GM12878 (cell line): ENCODE results near the gene UMAD1. TPM values are rescaled to one million over a fixed set of nuclear protein-coding genes. Genes with fewer than 3 reads are reported as not detected.

Experiments used
- ATAC-seq: fragments of 200-7000 bp; cut with Tn5 transposase; 3 replicates; pipeline ENCODE4 v1.9.1; 2020; ENCODE audit warnings: mild to moderate bottlenecking, moderate library complexity
- BruUV-seq: library from RNA; stranded (reverse); fragments of 400-500 nt; replicated peaks from 2 replicates; lab custom pipeline; 2021; lab: Mats Ljungman, UMichigan
- CTCF ChIA-PET: fragments of 300-600 bp; sonication (Branson Sonifier 250); formaldehyde crosslinking; extraction: SDS; loops from one replicate; lab custom pipeline; 2021; ENCODE audit warnings: inconsistent platforms; lab: Yijun Ruan, JAX
- POLR2A ChIA-PET: fragments of 350-600 bp; formaldehyde crosslinking; extraction: SDS; loops from one replicate; lab custom pipeline; 2021; ENCODE audit warnings: inconsistent platforms; lab: Charles Lee
- RAD21 ChIA-PET: fragments of 300-600 bp; sonication (Branson Sonifier 250); formaldehyde crosslinking; loops from one replicate; lab custom pipeline; 2023; ENCODE audit warnings: antibody characterized with exemption; ENCODE audit not compliant: unreplicated experiment; lab: Charles Lee
- SMC1A ChIA-PET: fragments of 300-600 bp; sonication (Branson Sonifier 250); formaldehyde crosslinking; loops from one replicate; lab custom pipeline; 2023; ENCODE audit not compliant: unreplicated experiment, uncharacterized antibody; lab: Charles Lee
- DNase-seq: peaks from one replicate; pipeline ENCODE4 v3.0.0-alpha.2; 2011; ENCODE audit warnings: low read depth, low spot score
- FAIRE-seq: peaks from 3 replicates; lab custom pipeline; 2011; peaks lifted over from hg19 to GRCh38; lab: Jason Lieb, UNC
- H2AFZ ChIP-seq: 2 replicates; pipeline ENCODE4 v1.6.0; 2011; ENCODE audit warnings: low read depth, low read length, control low read depth; ENCODE audit not compliant: control insufficient read depth
- H3K27ac ChIP-seq: 2 replicates; pipeline ENCODE4 v1.5.1; 2011; ENCODE audit warnings: control low read depth; ENCODE audit not compliant: control insufficient read depth, insufficient read depth
- H3K27me3 ChIP-seq, 2 experiments: replicated peaks in 1 of 2; 2 replicates each; pipeline versions ENCODE4 v1.6.0 to v1.6.1; 2011; ENCODE audit warnings: low read length in 1 of 2; ENCODE audit not compliant: control insufficient read depth in 2 of 2, insufficient read depth in 2 of 2
- H3K36me3 ChIP-seq, 2 experiments: 2 replicates each; pipeline ENCODE4 v1.5.1; 2011; ENCODE audit warnings: low read length in 1 of 2; ENCODE audit not compliant: control insufficient read depth in 2 of 2, insufficient read depth in 2 of 2
- H3K4me1 ChIP-seq: 2 replicates; pipeline ENCODE4 v1.6.1; 2011; ENCODE audit warnings: mild to moderate bottlenecking, low read length, moderate library complexity, mixed read lengths; ENCODE audit not compliant: control insufficient read depth, insufficient read depth
- H3K4me2 ChIP-seq: 2 replicates; pipeline ENCODE4 v1.6.0; 2011; ENCODE audit warnings: control low read depth; ENCODE audit not compliant: control insufficient read depth, insufficient read depth
- H3K4me3 ChIP-seq: fragments of 200-600 bp; sonication (generic); 2 replicates; pipeline ENCODE4 v1.5.1; 2016
- H3K79me2 ChIP-seq: 2 replicates; pipeline ENCODE4 v1.6.0; 2011; ENCODE audit warnings: low read length; ENCODE audit not compliant: control insufficient read depth, insufficient read depth
- H3K9ac ChIP-seq: 2 replicates; pipeline ENCODE4 v1.8.0; 2011; ENCODE audit warnings: low read length, control low read depth, mixed read lengths; ENCODE audit not compliant: control insufficient read depth, insufficient read depth
- H3K9me3 ChIP-seq: replicated peaks from 3 replicates; pipeline ENCODE4 v1.5.1; 2011; ENCODE audit warnings: mild to moderate bottlenecking, low read length; ENCODE audit not compliant: control insufficient read depth, insufficient read depth
- H4K20me1 ChIP-seq: 2 replicates; pipeline ENCODE4 v1.6.0; 2011; ENCODE audit not compliant: control insufficient read depth, insufficient read depth
- ATF2 ChIP-seq: IDR thresholded peaks from 2 replicates; pipeline ENCODE4 v1.6.1; 2012; ENCODE audit warnings: low read length, inconsistent platforms
- ATF7 ChIP-seq: fragments of 450-650 bp; IDR thresholded peaks from 2 replicates; pipeline ENCODE4 v1.6.1; 2016; ENCODE audit warnings: low read depth, mild to moderate bottlenecking
- FOXK2 ChIP-seq: fragments of 450-650 bp; IDR thresholded peaks from 2 replicates; pipeline ENCODE4 v1.6.1; 2017; ENCODE audit warnings: mild to moderate bottlenecking, moderate library complexity
- IRF3 ChIP-seq: fragments of 450-650 bp; IDR thresholded peaks from 2 replicates; pipeline ENCODE4 v1.6.1; 2014; ENCODE audit warnings: mild to moderate bottlenecking
- IRF4 ChIP-seq: IDR thresholded peaks from 2 replicates; pipeline ENCODE4 v1.6.1; 2011; ENCODE audit warnings: low read depth, low read length
- KAT2A ChIP-seq: conservative IDR thresholded peaks from 2 replicates; pipeline ENCODE4 v1.6.1; 2011; ENCODE audit warnings: low read depth, low read length; ENCODE audit not compliant: control insufficient read depth
- MEF2A ChIP-seq: IDR thresholded peaks from 2 replicates; pipeline ENCODE4 v1.6.1; 2011; ENCODE audit warnings: low read depth, mild to moderate bottlenecking, low read length, moderate library complexity; ENCODE audit not compliant: insufficient read depth
- NR2C2 ChIP-seq: IDR thresholded peaks from 2 replicates; pipeline ENCODE4 v1.6.1; 2011; ENCODE audit warnings: borderline replicate concordance, low read depth; ENCODE audit not compliant: control insufficient read depth, insufficient read length
- PAX5 ChIP-seq: IDR thresholded peaks from 2 replicates; pipeline ENCODE4 v1.6.1; 2011; ENCODE audit warnings: low read depth, low read length, borderline replicate concordance
- PAX8 ChIP-seq: fragments of 450-650 bp; IDR thresholded peaks from 2 replicates; pipeline ENCODE4 v1.6.1; 2017; ENCODE audit warnings: mild to moderate bottlenecking, moderate library complexity
- POLR2A ChIP-seq: IDR thresholded peaks from 2 replicates; pipeline ENCODE4 v1.6.1; 2011; ENCODE audit warnings: low read depth, mild to moderate bottlenecking, low read length
- POU2F2 ChIP-seq: IDR thresholded peaks from 3 replicates; pipeline ENCODE4 v1.6.1; 2011; ENCODE audit warnings: low read depth, mild to moderate bottlenecking, low read length, borderline replicate concordance
- WGBS: methylation state at CpG from one replicate; pipeline ENCODE4 v1.1.6; 2016; ENCODE audit warnings: low lambda C conversion rate; ENCODE audit not compliant: insufficient replicate concordance, insufficient coverage; ENCODE audit errors: missing lambda C conversion rate; 5-methylcytosine and 5-hydroxymethylcytosine counted together
- in situ Hi-C: fragments of 300-500 bp; cut with MboI; formaldehyde crosslinking; loops from 9 replicates; pipeline ENCODE4 v1.14.3; 2018; ENCODE audit warnings: mixed read lengths
- intact Hi-C: fragments of 100-400 bp; cut with micrococcal nuclease; formaldehyde crosslinking; loops from one replicate; pipeline ENCODE4 v1.14.2; 2022; ENCODE audit not compliant: unreplicated experiment
- polyA plus RNA-seq, 11 experiments: library from polyadenylated mRNA; depleted of rRNA in 4 of 11; unstranded in 6 of 11; stranded (reverse) in 5 of 11; fragments of >200 nt; fragmentation: Nextera tagmentation in 4 of 11; fragmentation: Illumina TruSeq in 1 of 11; extraction: Ambion mirVana in 4 of 11; extraction: Trizol in 1 of 11; gene quantifications; 1 replicate in 1 of 11; 2 replicates in 10 of 11; pipeline versions ENCODE4 v1.2.1 to v1.2.3, GENCODE V29; 2011 to 2016; ENCODE audit warnings: inconsistent platforms in 2 of 11, missing spikeins in 2 of 11, low read depth in 1 of 11
- total RNA-seq, 4 experiments: library from RNA; depleted of rRNA in 3 of 4; stranded (reverse); fragments of >200 nt in 3 of 4; fragmentation: Illumina TruSeq in 1 of 4; extraction: Trizol in 1 of 4; gene quantifications; 2 replicates each; pipeline versions ENCODE4 v1.2.1 to v1.2.3, GENCODE V29; 2013 to 2021
- TF ChIP-seq, protein P1 (sequence below): fragments of 450-650 bp; conservative IDR thresholded peaks from 2 replicates; pipeline ENCODE4 v1.6.1; 2017; ENCODE audit warnings: mild to moderate bottlenecking, moderate library complexity
- TF ChIP-seq, protein P2 (sequence below): fragments of 450-650 bp; formaldehyde crosslinking; IDR thresholded peaks from 2 replicates; pipeline ENCODE4 v1.4.0; 2020; ENCODE audit warnings: mild to moderate bottlenecking, moderate library complexity

The UMAD1 gene
- total and polyA plus RNA-seq, 10 of the 15 experiments (the other 5 are each of a cell fraction or from before 2014, with no cell fraction given) = 6.0 to 28.6 (median 9.3) TPM

DNA sequence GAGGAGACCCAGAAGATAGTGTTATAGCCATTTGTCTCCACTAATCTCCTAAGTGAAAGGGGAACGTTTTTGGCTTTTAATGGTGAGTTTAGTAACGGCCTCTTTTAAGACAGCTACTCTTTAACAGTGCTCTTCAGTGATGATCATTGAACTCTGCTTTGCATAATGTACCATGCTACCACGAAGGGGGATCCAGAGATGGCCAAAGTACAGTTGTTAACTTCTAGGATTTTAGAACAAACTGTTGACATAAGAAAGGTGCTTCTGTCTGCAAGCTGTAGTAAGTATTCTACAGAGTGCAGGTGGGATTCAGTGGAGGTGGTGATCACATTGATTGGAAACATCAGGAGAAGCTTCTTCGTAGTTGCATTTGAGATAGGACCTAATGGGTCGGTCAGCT lies 192.0 kb downstream of the UMAD1 start:
- no peak overlapping the region for H3K4me3 ChIP-seq
- ChIA-PET CTCF (interaction anchor here (1.3 kb wide), 1 partner anchor 13 kb away, joined by 3 read pairs; no protein-coding TSS in a partner anchor), SMC1A (interaction anchor here (0.9 to 1.4 kb wide), 4 partner anchors 8 to 87 kb away, joined by 3 read pairs; no protein-coding TSS in a partner anchor), POLR2A (no interaction called here), RAD21 (interaction anchor here (0.5 kb wide), 1 partner anchor 302 kb away, joined by 3 read pairs; no protein-coding TSS in a partner anchor)
- in situ Hi-C loops = no loop called here
- DNase-seq (no peak), ATAC-seq (no peak), FAIRE-seq (no peak)
- no peaks in the 10 kb centered on the region for H3K4me1 ChIP-seq
- no peaks in the 10 kb centered on the region for H4K20me1 ChIP-seq
- BruUV-seq = no TSS peak
- no peaks in the 10 kb centered on the region for H3K79me2 ChIP-seq
- no peak overlapping the region for H3K9ac ChIP-seq
- intact Hi-C loops = no loop called here
- no peak overlapping the region for H3K27ac ChIP-seq
- no peaks in the 10 kb centered on the region; the same call in 2 of the 3 replicates for H3K9me3 ChIP-seq
- no peak for TF ChIP-seq POLR2A
- TF ChIP-seq PAX8 = no peak
- TF ChIP-seq MEF2A = no peak
- no peak for TF ChIP-seq IRF3
- no peak for TF ChIP-seq FOXK2
- no peak for TF ChIP-seq KAT2A
- no peak for TF ChIP-seq IRF4
- TF ChIP-seq NR2C2 = no peak
- no peak for TF ChIP-seq ATF2
- TF ChIP-seq PAX5 = no peak
- no peak for TF ChIP-seq POU2F2
- TF ChIP-seq, protein P1, sequence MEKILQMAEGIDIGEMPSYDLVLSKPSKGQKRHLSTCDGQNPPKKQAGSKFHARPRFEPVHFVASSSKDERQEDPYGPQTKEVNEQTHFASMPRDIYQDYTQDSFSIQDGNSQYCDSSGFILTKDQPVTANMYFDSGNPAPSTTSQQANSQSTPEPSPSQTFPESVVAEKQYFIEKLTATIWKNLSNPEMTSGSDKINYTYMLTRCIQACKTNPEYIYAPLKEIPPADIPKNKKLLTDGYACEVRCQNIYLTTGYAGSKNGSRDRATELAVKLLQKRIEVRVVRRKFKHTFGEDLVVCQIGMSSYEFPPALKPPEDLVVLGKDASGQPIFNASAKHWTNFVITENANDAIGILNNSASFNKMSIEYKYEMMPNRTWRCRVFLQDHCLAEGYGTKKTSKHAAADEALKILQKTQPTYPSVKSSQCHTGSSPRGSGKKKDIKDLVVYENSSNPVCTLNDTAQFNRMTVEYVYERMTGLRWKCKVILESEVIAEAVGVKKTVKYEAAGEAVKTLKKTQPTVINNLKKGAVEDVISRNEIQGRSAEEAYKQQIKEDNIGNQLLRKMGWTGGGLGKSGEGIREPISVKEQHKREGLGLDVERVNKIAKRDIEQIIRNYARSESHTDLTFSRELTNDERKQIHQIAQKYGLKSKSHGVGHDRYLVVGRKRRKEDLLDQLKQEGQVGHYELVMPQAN = no peak
- TF ChIP-seq, protein P2, sequence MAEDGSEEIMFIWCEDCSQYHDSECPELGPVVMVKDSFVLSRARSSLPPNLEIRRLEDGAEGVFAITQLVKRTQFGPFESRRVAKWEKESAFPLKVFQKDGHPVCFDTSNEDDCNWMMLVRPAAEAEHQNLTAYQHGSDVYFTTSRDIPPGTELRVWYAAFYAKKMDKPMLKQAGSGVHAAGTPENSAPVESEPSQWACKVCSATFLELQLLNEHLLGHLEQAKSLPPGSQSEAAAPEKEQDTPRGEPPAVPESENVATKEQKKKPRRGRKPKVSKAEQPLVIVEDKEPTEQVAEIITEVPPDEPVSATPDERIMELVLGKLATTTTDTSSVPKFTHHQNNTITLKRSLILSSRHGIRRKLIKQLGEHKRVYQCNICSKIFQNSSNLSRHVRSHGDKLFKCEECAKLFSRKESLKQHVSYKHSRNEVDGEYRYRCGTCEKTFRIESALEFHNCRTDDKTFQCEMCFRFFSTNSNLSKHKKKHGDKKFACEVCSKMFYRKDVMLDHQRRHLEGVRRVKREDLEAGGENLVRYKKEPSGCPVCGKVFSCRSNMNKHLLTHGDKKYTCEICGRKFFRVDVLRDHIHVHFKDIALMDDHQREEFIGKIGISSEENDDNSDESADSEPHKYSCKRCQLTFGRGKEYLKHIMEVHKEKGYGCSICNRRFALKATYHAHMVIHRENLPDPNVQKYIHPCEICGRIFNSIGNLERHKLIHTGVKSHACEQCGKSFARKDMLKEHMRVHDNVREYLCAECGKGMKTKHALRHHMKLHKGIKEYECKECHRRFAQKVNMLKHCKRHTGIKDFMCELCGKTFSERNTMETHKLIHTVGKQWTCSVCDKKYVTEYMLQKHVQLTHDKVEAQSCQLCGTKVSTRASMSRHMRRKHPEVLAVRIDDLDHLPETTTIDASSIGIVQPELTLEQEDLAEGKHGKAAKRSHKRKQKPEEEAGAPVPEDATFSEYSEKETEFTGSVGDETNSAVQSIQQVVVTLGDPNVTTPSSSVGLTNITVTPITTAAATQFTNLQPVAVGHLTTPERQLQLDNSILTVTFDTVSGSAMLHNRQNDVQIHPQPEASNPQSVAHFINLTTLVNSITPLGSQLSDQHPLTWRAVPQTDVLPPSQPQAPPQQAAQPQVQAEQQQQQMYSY = no peak
- TF ChIP-seq ATF7 = no peak
- H3K4me2 ChIP-seq = no peak overlapping the region
- no peak overlapping the region for H2AFZ ChIP-seq
- no peaks in the 10 kb centered on the region for H3K36me3 ChIP-seq
- 77% methylated on average over 5 of the region's 5 CpGs for WGBS
- no peaks in the 10 kb centered on the region for H3K27me3 ChIP-seq
